H9 (cell line): ENCODE data around the gene LYVE1. TPM values are rescaled to one million over a fixed set of nuclear protein-coding genes. Genes with fewer than 3 reads are reported as not detected.

Experiments
- DNase-seq: peaks from one replicate; pipeline ENCODE4 v3.0.0-alpha.2; 2017
- H2AFZ ChIP-seq: one replicate; pipeline ENCODE4 v1.6.1; 2013; ENCODE audit warnings: mild to moderate bottlenecking, low read length, control low read depth, moderate library complexity
- H2AK5ac ChIP-seq: 2 replicates; pipeline ENCODE4 v1.6.1; 2013; ENCODE audit warnings: low read length, control low read depth, mixed read lengths; ENCODE audit not compliant: insufficient read length
- H2BK120ac ChIP-seq: one replicate; pipeline ENCODE4 v1.6.1; 2013; ENCODE audit warnings: low read depth, mild to moderate bottlenecking, low read length, control low read depth, inconsistent platforms; ENCODE audit not compliant: poor library complexity, severe bottlenecking
- H2BK12ac ChIP-seq: 2 replicates; pipeline ENCODE4 v1.6.1; 2013; ENCODE audit warnings: low read length, control low read depth, mixed read lengths, low read depth; ENCODE audit not compliant: insufficient read length
- H2BK15ac ChIP-seq: 2 replicates; pipeline ENCODE4 v1.6.1; 2013; ENCODE audit warnings: low read depth, low read length, control low read depth
- H2BK20ac ChIP-seq: one replicate; pipeline ENCODE4 v1.6.1; 2013; ENCODE audit warnings: low read depth, mild to moderate bottlenecking, low read length, control low read depth, inconsistent platforms; ENCODE audit not compliant: poor library complexity, severe bottlenecking
- H2BK5ac ChIP-seq: 2 replicates; pipeline ENCODE4 v1.6.1; 2013; ENCODE audit warnings: low read length, control low read depth, mixed read lengths; ENCODE audit not compliant: insufficient read length
- H3K14ac ChIP-seq: 2 replicates; pipeline ENCODE4 v1.6.1; 2013; ENCODE audit warnings: low read length, control low read depth; ENCODE audit not compliant: insufficient read depth
- H3K18ac ChIP-seq: 2 replicates; pipeline ENCODE4 v1.6.1; 2013; ENCODE audit warnings: low read depth, mild to moderate bottlenecking, mixed read lengths, low read length, control low read depth; ENCODE audit not compliant: insufficient read length
- H3K23ac ChIP-seq: 2 replicates; pipeline ENCODE4 v1.6.1; 2013; ENCODE audit warnings: low read length, control low read depth, mixed read lengths, low read depth; ENCODE audit not compliant: insufficient read length
- H3K23me2 ChIP-seq: 2 replicates; pipeline ENCODE4 v1.6.1; 2013; ENCODE audit warnings: low read depth, mild to moderate bottlenecking, mixed read lengths, low read length, control low read depth; ENCODE audit not compliant: insufficient read length, poor library complexity, severe bottlenecking
- H3K27ac ChIP-seq: 2 replicates; pipeline ENCODE4 v1.5.1; 2013; ENCODE audit warnings: low read length, control low read depth, mixed read lengths, low read depth; ENCODE audit not compliant: insufficient read length
- H3K27me3 ChIP-seq: 2 replicates; pipeline ENCODE4 v1.6.1; 2013; ENCODE audit warnings: low read length, control low read depth, inconsistent platforms; ENCODE audit not compliant: insufficient read depth
- H3K4ac ChIP-seq: 2 replicates; pipeline ENCODE4 v1.6.1; 2013; ENCODE audit warnings: low read depth, mild to moderate bottlenecking, control low read depth, inconsistent platforms, low read length, moderate library complexity
- H3K4me1 ChIP-seq: 2 replicates; pipeline ENCODE4 v1.6.1; 2013; ENCODE audit warnings: low read length, control low read depth, inconsistent platforms; ENCODE audit not compliant: insufficient read depth
- H3K4me2 ChIP-seq: 2 replicates; pipeline ENCODE4 v1.6.1; 2013; ENCODE audit warnings: low read length, control low read depth, mixed read lengths; ENCODE audit not compliant: insufficient read length, insufficient read depth
- H3K56ac ChIP-seq: 2 replicates; pipeline ENCODE4 v1.6.1; 2013; ENCODE audit warnings: low read depth, mild to moderate bottlenecking, mixed read lengths, low read length, control low read depth; ENCODE audit not compliant: insufficient read length
- H3K79me1 ChIP-seq: 2 replicates; pipeline ENCODE4 v1.6.1; 2013; ENCODE audit warnings: low read depth, mild to moderate bottlenecking, moderate library complexity, low read length, control low read depth, inconsistent platforms; ENCODE audit not compliant: insufficient read depth, poor library complexity, severe bottlenecking
- H3K79me2 ChIP-seq: 2 replicates; pipeline ENCODE4 v1.6.1; 2013; ENCODE audit warnings: low read length, control low read depth, inconsistent platforms; ENCODE audit not compliant: insufficient read depth
- H3K9ac ChIP-seq: 2 replicates; pipeline ENCODE4 v1.6.1; 2013; ENCODE audit warnings: low read length, control low read depth, mixed read lengths; ENCODE audit not compliant: insufficient read length; ENCODE audit errors: extremely low read depth
- H3K9me3 ChIP-seq: one replicate; pipeline ENCODE4 v1.6.1; 2013; ENCODE audit warnings: low read depth, low read length, inconsistent platforms; ENCODE audit not compliant: control insufficient read depth
- H3T11ph ChIP-seq: one replicate; pipeline ENCODE4 v1.6.1; 2013; ENCODE audit warnings: mild to moderate bottlenecking, low read length, control low read depth, inconsistent platforms
- H4K20me1 ChIP-seq: one replicate; pipeline ENCODE4 v1.6.1; 2013; ENCODE audit not compliant: control insufficient read depth, insufficient read length, insufficient read depth
- H4K5ac ChIP-seq: 2 replicates; pipeline ENCODE4 v1.6.1; 2013; ENCODE audit warnings: low read depth, mild to moderate bottlenecking, mixed read lengths, low read length, control low read depth; ENCODE audit not compliant: insufficient read length
- H4K8ac ChIP-seq: replicated peaks from 2 replicates; pipeline ENCODE4 v1.6.1; 2013; ENCODE audit warnings: low read length, control low read depth, mixed read lengths, low read depth; ENCODE audit not compliant: insufficient read length
- H4K91ac ChIP-seq: 2 replicates; pipeline ENCODE4 v1.6.1; 2013; ENCODE audit warnings: low read depth, mild to moderate bottlenecking, moderate library complexity, mixed read lengths, low read length, control low read depth; ENCODE audit not compliant: insufficient read length
- H3K27ac Mint-ChIP-seq, 3 experiments: 2 replicates in 2 of 3; 3 replicates in 1 of 3; pipeline ENCODE4 v1.8.0; 2020 to 2021; ENCODE audit warnings: mixed read lengths in 3 of 3, mild to moderate bottlenecking in 1 of 3, moderate library complexity in 1 of 3
- H3K27me3 Mint-ChIP-seq: 2 replicates; pipeline ENCODE4 v1.8.0; 2021; ENCODE audit warnings: low read depth, mild to moderate bottlenecking, moderate library complexity, mixed read lengths
- H3K36me3 Mint-ChIP-seq, 3 experiments: 2 replicates in 2 of 3; 3 replicates in 1 of 3; pipeline ENCODE4 v1.8.0; 2020 to 2021; ENCODE audit warnings: low read depth in 3 of 3, mixed read lengths in 3 of 3; ENCODE audit not compliant: insufficient read depth in 1 of 3
- H3K4me1 Mint-ChIP-seq, 2 experiments: 2 replicates each; pipeline ENCODE4 v1.8.0; 2020; ENCODE audit warnings: mixed read lengths in 2 of 2
- H3K4me3 Mint-ChIP-seq, 2 experiments: 2 replicates in 1 of 2; 3 replicates in 1 of 2; pipeline ENCODE4 v1.8.0; 2020 to 2021; ENCODE audit warnings: mild to moderate bottlenecking in 2 of 2, mixed read lengths in 2 of 2, moderate library complexity in 1 of 2
- H3K9me3 Mint-ChIP-seq, 2 experiments: 2 replicates in 1 of 2; 3 replicates in 1 of 2; pipeline ENCODE4 v1.8.0; 2020; ENCODE audit warnings: mild to moderate bottlenecking in 2 of 2, mixed read lengths in 2 of 2, moderate library complexity in 1 of 2
- CTCF ChIP-seq: fragments of 200-600 bp; sonication (generic); conservative IDR thresholded peaks from 3 replicates; pipeline ENCODE4 v1.8.0; 2021; ENCODE audit warnings: antibody characterized with exemption, mild to moderate bottlenecking
- WGBS: extraction: QIAGEN DNeasy Blood & Tissue Kit; methylation state at CpG from one replicate; pipeline ENCODE4 v1.1.7; 2013; ENCODE audit warnings: missing lambda C conversion rate, low lambda C conversion rate, mixed read lengths; ENCODE audit not compliant: insufficient read length; ENCODE audit errors: extremely low coverage; 5-methylcytosine and 5-hydroxymethylcytosine counted together
- total RNA-seq: library from RNA; stranded (reverse); gene quantifications from 2 replicates; pipeline ENCODE4 v1.2.1, GENCODE V29; 2021

LYVE1 gene
- total RNA-seq, 1 experiment from 2014 or later, result not detected

GRCh38 chr11:10603721-10604297 lies 35.3 kb upstream of the LYVE1 start:
- Mint-ChIP-seq H3K27ac (no peak overlapping the region), H3K36me3 (no peaks in the 10 kb centered on the region), H3K27me3 (no peaks in the 10 kb centered on the region), H3K4me1 (peaks cover 13 to 17% of the 10 kb centered on the region in 2 experiments), H3K4me3 (no peak overlapping the region), H3K9me3 (no peaks in the 10 kb centered on the region)
- Histone ChIP-seq H4K20me1 (no peaks in the 10 kb centered on the region), H3K27ac (no peak overlapping the region), H3K79me2 (no peaks in the 10 kb centered on the region), H3K18ac (no peak overlapping the region), H3K4me1 (peaks cover 7% of the 10 kb centered on the region; the same call in 1 of the 2 replicates), H2BK20ac (no peak overlapping the region), H3K9ac (no peak overlapping the region), H3K56ac (no peak overlapping the region), H3T11ph (no peak overlapping the region), H3K4me2 (no peak overlapping the region), H3K23me2 (no peaks in the 10 kb centered on the region), H3K4ac (no peak overlapping the region), H3K23ac (no peak overlapping the region), H3K79me1 (no peaks in the 10 kb centered on the region), H2AFZ (no peak overlapping the region), H2BK120ac (no peak overlapping the region), H4K8ac (no peak overlapping the region), H4K5ac (no peak overlapping the region), H3K27me3 (no peaks in the 10 kb centered on the region), H2BK12ac (no peak overlapping the region), H3K14ac (no peak overlapping the region), H2BK15ac (no peak overlapping the region), H4K91ac (no peak overlapping the region), H2BK5ac (no peak overlapping the region), H3K9me3 (no peaks in the 10 kb centered on the region), H2AK5ac (no peak overlapping the region)
- no peak for TF ChIP-seq CTCF
- WGBS, result no CpG with 5 or more reads among the region's 5 CpGs
- no peak for DNase-seq
